K562 (cell line): ENCODE measurements around the gene YEATS2. TPM values are rescaled to one million over a fixed set of nuclear protein-coding genes. Genes with fewer than 3 reads are reported as not detected.

Experiments used
- NCOA1 ChIP-seq: fragments of 450-650 bp; IDR thresholded peaks from 2 replicates; pipeline ENCODE4 v1.6.1; 2016; ENCODE audit warnings: low read depth
- OTX1 ChIP-seq: fragments of 450-650 bp; formaldehyde crosslinking; IDR thresholded peaks from 2 replicates; pipeline ENCODE4 v1.4.0; 2022; ENCODE audit warnings: mild to moderate bottlenecking
- TCF3 ChIP-seq: sonication (generic); formaldehyde crosslinking; IDR thresholded peaks from 2 replicates; pipeline ENCODE4 v1.4.0; 2020; ENCODE audit warnings: mild to moderate bottlenecking, missing genetic modification reagents
- ZNF282 ChIP-seq: sonication (generic); formaldehyde crosslinking; IDR thresholded peaks from 2 replicates; pipeline ENCODE4 v1.8.1; 2023; ENCODE audit warnings: missing genetic modification reagents
- polyA plus RNA-seq, 8 experiments: library from polyadenylated mRNA; depleted of rRNA in 4 of 8; stranded (reverse) in 5 of 8; unstranded in 3 of 8; fragments of >200 nt; fragmentation: Nextera tagmentation in 2 of 8; fragmentation: Illumina TruSeq in 1 of 8; extraction: Ambion mirVana in 2 of 8; extraction: Trizol in 1 of 8; gene quantifications; 2 replicates each; pipeline versions ENCODE4 v1.2.1 to v1.2.3, GENCODE V29; 2011 to 2014; ENCODE audit warnings: inconsistent platforms in 1 of 8, missing spikeins in 1 of 8
- total RNA-seq, 7 experiments: library from RNA; depleted of rRNA in 6 of 7; stranded (reverse); fragments of >200 nt in 6 of 7; fragmentation: Illumina TruSeq in 2 of 7; extraction: Trizol in 2 of 7; gene quantifications; 2 replicates each; pipeline versions ENCODE4 v1.2.1 to v1.2.3, GENCODE V29; 2011 to 2021; ENCODE audit warnings: low replicate concordance in 1 of 7
- TF ChIP-seq, protein P1 (sequence below), 2 experiments: fragments of 450-650 bp; IDR thresholded peaks; 2 replicates each; pipeline ENCODE4 v1.6.1; 2016; ENCODE audit warnings: mild to moderate bottlenecking in 2 of 2, borderline replicate concordance in 1 of 2, low read depth in 1 of 2, moderate library complexity in 1 of 2
- TF ChIP-seq, protein P2 (sequence below): sonication (generic); formaldehyde crosslinking; IDR thresholded peaks from 2 replicates; pipeline ENCODE4 v1.8.1; 2023; ENCODE audit warnings: mild to moderate bottlenecking, missing genetic modification reagents

YEATS2 gene
- total and polyA plus RNA-seq, 9 of the 15 experiments (the other 6 are each of a cell fraction or from before 2014, with no cell fraction given) = 1.8 to 35.2 (median 19.0) TPM

DNA sequence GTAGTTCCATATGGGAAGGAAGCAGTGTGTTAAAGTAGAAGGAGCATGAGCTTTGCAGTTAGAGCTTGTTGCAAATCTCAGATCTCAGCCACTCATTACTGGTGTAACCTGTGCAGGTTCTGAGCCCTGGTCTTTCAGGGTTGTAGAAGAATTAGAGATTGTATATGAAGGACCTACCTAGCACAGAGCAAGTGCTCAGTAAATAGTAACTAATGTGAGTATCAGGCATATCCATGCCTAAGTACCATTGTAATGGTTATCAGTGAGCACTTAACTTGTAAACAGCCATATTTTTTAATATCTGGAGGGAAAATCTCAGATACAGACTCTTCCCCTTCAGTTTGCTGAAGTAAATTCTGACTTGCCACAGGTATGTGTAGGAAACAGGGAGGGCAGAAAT is 68.5 kb downstream of the YEATS2 start (continued):
- TF ChIP-seq, protein P1, sequence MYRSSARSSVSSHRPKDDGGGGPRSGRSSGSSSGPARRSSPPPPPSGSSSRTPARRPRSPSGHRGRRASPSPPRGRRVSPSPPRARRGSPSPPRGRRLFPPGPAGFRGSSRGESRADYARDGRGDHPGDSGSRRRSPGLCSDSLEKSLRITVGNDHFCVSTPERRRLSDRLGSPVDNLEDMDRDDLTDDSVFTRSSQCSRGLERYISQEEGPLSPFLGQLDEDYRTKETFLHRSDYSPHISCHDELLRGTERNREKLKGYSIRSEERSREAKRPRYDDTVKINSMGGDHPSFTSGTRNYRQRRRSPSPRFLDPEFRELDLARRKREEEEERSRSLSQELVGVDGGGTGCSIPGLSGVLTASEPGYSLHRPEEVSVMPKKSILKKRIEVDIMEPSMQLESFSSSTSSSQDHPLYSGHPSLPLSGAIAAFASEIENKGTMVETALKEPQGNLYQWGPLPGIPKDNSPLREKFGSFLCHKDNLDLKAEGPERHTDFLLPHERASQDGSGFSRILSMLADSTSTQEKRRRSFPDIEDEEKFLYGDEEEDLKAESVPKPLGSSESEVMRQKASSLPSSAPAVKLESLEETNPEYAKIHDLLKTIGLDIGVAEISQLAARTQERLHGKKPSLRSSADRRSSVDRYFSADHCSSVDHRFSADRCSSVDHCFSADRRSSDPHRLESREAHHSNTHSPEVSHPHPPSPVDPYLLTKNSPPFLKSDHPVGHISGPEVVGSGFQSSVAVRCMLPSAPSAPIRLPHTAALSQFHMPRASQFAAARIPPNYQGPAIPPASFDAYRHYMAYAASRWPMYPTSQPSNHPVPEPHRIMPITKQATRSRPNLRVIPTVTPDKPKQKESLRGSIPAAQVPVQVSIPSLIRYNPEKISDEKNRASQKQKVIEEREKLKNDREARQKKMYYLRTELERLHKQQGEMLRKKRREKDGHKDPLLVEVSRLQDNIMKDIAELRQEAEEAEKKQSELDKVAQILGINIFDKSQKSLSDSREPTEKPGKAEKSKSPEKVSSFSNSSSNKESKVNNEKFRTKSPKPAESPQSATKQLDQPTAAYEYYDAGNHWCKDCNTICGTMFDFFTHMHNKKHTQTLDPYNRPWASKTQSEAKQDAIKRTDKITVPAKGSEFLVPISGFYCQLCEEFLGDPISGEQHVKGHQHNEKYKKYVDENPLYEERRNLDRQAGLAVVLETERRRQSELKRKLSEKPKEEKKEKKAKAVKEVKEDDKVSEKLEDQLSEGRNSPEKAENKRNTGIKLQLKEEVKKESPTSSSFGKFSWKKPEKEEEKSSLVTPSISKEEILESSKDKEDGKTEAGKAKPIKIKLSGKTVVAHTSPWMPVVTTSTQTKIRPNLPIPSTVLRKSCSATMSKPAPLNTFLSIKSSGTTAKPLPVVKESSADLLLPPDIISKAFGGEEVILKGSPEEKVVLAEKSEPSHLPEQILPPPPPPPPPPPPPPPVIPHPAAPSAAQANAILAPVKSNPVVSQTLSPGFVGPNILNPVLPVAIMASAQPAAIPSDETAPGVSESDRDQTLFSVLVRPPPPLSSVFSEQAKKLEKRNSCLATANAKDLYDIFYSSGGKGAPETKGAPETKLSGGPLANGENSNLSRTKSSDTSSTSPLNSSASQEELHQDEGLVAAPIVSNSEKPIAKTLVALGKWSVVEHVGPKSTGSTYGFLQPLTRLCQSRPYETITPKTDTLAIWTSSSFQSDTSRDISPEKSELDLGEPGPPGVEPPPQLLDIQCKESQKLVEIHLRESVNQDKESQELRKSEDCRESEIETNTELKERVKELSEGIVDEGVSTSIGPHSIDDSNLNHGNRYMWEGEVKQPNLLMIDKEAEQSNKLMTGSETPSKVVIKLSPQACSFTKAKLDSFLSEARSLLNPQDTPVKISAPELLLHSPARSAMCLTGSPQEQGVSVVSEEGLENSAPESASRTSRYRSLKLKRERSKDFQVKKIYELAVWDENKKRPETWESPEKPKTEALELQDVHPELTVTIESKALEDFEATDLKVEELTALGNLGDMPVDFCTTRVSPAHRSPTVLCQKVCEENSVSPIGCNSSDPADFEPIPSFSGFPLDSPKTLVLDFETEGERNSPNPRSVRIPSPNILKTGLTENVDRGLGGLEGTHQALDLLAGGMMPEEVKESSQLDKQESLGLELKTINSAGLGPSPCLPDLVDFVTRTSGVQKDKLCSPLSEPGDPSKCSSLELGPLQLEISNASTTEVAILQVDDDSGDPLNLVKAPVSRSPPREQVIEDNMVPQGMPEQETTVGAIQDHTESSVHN (IDR thresholded peaks at IDR 0.05; ENCODE audit: borderline replicate concordance in 1 of 2, low read depth in 1 of 2) = no peak
- TF ChIP-seq TCF3 = no peak
- TF ChIP-seq OTX1 = no peak
- TF ChIP-seq, protein P2, sequence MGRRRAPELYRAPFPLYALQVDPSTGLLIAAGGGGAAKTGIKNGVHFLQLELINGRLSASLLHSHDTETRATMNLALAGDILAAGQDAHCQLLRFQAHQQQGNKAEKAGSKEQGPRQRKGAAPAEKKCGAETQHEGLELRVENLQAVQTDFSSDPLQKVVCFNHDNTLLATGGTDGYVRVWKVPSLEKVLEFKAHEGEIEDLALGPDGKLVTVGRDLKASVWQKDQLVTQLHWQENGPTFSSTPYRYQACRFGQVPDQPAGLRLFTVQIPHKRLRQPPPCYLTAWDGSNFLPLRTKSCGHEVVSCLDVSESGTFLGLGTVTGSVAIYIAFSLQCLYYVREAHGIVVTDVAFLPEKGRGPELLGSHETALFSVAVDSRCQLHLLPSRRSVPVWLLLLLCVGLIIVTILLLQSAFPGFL = no peak
- no peak for TF ChIP-seq ZNF282 (CRISPR knock-in tag)
- TF ChIP-seq NCOA1 = no peak
